M059J (cell line): ENCODE data around the gene TMEM59. TPM values are rescaled to one million over a fixed set of nuclear protein-coding genes. Genes with fewer than 3 reads are reported as not detected.
"Not testable (repeated sequence)": the region's sequence is repeated elsewhere in the genome, so short reads cannot be mapped to it uniquely, and the experiment has no call there.

ENCODE experiments used
- DNase-seq: peaks from one replicate; pipeline ENCODE4 v3.0.0-alpha.2; 2012; ENCODE audit warnings: low read depth
- total RNA-seq: library from RNA; depleted of rRNA; stranded (reverse); fragments of >200 nt; shearing (Covaris generic); gene quantifications from 2 replicates; pipeline ENCODE4 v1.2.3, GENCODE V29; 2014

Gene TMEM59
- total RNA-seq, 1 experiment from 2014 or later, result 619 TPM

- DNase-seq, result no peak
Observed at GRCh38 chr1:54013393-54014008, 39.5 kb downstream of the TMEM59 start.

DNA sequence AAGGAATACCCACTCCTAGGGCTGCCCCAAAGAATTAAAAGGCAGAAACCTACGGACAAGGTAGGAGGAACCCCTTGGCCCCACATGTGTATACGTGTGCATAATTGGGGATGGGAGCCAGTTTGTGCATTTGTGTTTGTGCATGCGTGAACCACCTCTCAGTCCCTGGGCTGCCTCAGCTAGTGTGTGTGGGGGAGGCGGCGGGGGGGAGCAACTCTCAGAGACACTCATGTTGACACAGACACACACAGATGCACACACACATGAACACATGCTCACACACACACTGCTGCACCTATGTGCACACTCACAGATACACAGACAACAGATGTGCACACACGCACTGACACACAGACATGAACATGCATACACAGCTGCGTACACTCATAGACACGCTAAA lies 40.1 kb downstream of the TMEM59 start:
- DNase-seq, result no peak

- no peak for DNase-seq
Observed at GRCh38 chr1:54012008-54012325, 41.0 kb downstream of the TMEM59 start.

DNA sequence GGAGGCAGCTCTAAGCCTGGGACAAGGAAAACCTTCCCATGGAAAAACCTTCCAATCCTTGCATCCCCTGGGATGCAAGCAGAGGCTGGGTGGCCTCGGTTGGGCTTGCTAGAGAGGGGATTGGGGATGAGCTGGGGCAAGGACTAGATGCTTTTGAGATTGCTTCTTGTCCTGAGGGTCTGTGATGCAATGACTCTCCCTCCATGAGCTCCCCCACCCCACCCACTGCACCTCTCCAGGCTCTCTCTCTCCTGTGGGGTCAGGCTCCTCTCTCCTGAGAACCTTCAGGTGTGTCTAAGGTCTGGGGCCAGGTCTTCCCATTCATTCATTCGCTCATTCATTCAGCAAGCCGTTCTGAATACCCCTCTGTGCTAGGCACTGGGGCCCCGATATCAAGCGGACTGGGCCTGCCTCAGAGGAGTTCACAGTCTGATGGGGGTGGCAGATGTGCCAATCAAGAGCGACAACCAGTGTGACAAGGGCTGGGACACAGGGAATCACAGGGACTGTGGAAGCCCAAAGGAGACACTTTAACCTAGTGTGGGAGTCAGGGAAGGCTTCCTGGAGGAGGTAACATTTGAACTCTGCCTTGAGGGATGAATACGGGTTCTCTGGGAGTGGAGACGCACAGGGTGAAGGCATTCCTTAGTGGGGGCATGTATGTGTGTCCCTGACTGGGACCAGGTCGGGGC lies 41.5 kb downstream of the TMEM59 start:
- DNase-seq, result no peak

DNA sequence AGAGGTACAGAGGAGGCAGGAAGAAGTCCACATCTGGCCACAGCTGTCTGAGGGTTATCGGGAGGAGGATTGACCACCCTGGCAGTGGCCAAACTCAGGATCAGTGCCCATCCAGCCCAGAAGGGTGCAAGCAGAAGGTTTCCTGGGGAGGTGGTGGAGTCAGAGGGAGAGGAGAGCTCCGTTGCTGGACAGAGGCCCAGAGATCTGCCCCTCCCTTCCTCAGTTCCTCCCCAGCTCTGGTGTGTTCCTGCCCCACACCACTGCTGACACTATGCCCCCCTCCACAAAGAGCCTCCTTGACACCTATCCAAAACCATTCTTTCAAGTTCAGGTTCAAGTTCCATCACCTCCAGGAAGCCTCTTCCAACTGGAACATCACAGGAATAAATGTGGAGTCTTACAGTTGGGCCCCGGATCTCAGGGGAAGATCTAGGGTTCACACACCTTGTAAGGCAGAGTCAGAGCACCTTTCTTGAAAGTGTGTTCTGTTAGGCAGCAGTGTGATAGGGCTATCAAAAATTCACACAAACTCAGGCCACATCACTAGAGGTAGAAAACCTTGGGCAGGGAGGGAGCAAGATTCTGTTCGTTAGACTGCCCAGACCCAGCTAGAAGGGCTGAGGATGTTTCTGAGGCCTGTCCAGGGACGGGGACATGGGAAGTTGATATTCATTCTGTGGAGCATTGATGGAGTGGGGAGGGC lies 42.4 kb downstream of the TMEM59 start:
- no peak for DNase-seq

- no peak for DNase-seq
Observed at GRCh38 chr1:54009406-54009805, 43.6 kb downstream of the TMEM59 start.

DNA sequence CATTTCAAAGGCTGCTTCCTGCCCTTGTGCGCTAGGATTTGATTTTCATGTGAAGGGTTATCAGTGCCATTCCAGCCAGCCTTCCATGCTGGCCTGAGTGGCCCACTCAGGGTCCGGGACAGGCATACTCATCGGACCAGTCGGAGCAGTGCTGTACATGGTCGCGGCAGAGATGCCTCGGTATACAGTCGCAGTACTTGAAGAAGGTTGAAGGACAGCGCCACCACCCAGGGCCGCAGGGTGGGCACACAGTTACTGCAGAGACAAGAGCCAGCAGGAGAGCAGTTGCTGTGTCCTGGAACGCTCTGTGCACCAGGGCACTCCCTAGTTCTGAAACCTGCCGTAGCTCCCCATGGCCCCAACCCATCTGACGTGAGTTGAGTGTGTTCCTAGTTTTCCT lies 44.1 kb downstream of the TMEM59 start:
- DNase-seq, result no peak

- DNase-seq, result no peak
Observed at GRCh38 chr1:54007613-54008012, 45.4 kb downstream of the TMEM59 start.

DNA sequence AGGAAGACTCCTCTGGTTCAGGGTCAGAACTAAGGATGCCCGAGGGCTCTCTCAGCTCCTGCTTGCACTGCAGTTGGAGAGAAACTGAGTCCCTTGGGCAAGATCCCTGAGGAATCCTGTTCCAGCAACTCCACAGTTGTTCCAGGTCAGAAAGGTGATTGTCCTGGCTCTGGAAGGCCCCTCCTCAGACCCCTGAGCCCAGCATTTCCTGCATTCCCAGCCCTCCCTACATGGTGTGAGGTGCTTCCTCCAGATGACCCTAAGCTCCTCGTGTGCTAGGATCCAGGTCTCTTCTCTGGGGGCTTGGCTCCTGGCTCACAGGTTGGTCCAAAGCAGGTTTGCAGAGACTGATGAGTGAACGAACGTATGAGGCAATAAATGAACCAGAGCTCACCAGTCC lies 46.5 kb downstream of the TMEM59 start:
- no peak for DNase-seq

GRCh38 chr1:54004481-54005049 lies 48.4 kb downstream of the TMEM59 start:
- DNase-seq, result no peak

DNA sequence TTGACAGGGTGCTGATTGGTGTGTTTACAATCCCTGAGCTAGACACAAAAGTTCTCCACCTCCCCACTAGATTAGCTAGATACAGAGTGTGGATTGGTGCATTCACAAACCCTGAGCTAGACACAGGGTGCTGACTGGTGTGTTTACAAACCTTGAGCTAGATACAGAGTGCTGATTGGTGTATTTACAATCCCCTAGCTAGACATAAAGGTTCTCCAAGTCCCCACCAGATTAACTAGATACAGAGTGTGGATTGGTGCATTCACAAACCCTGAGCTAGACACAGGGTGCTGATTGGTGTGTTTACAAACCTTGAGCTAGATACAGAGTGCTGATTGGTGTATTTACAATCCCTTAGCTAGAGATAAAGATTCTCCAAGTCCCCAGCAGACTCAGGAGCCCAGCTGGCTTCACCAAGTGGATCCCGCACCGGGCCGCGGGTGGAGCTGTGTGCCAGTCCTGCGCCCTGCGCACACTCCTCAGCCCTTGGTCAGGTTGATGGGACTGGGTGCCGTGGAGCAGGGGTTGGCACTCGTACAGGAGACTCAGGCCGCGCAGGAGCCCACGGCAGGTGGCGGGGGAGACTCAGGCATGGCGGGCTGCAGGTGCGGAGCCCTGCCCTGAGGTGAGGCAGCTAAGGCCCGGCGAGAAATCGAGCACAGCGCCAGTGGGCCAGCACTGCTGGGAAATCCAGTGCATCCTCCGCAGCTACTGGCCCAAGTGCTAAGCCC lies 49.1 kb downstream of the TMEM59 start:
- not testable (repeated sequence) for DNase-seq

DNA sequence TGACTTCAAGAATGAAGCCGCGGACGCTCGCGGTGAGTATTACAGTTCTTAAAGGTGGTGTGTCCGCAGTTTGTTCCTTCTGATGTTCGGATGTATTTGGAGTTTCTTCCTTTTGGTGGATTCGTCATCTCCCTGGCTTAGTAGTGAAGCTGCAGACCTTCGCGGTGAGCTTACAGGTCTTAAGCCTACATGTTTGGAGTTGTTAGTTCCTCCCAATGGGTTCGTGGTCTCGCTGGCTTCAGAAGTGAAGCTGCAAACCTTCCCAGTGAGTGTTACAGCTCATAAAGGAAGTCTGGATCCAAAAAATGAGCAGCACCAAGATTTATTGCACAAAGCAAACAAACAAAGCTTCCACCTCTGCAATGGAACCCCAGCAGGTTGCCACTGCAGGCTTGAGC lies 49.8 kb downstream of the TMEM59 start:
- no peak for DNase-seq

DNA sequence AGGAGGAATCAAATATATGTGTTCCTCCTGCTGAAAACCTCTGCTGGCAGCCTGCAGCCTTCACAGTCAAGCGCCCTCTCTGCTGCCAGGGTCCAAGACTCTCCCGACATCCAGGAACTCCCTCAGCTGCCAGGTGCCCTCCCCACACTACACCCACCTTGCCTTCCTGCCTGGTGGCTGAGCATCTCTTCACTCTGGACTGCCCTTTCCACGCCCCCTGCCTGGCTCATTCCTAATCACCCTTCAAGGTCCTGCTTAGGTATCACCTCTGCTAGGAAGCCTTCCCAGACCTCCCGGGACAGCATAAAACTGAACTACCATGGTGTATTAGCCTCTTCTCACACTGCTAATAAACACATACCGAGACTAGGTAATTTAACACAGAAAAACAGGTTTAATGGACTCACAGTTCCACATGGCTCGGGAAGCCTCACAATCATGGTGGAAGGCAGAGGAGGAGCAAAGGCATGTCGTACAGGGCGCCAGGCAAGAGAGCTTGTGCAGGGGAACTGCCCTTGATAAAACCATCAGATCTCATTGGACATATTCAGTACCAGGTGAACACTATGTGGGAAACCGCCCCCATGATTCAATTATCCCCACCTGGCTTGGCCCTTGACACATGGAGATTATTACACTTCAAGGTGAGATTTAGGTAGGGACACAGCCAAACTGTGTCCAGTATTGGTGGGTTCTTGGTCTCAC lies 50.3 kb downstream of the TMEM59 start:
- DNase-seq, result no peak

DNA sequence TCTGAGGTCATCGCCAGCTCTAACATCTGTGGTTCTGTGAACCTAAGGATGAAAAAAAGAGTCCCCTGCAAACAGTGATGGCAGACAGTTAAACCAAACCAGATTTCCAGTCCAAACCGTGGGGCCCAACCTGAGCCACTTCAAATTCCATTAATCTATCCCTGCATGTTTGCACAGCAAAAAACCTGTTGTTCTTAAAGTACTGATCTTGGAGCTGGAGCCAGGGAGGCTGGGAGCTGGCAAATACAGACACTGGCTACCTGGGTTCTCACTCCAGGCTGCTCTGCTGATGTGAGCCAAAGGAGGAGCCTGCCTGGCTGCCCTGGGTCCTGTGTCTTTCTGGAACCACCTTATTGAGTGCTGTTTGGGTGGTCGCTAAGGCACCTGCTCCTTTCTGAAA lies 51.4 kb downstream of the TMEM59 start:
- DNase-seq, result no peak

DNA sequence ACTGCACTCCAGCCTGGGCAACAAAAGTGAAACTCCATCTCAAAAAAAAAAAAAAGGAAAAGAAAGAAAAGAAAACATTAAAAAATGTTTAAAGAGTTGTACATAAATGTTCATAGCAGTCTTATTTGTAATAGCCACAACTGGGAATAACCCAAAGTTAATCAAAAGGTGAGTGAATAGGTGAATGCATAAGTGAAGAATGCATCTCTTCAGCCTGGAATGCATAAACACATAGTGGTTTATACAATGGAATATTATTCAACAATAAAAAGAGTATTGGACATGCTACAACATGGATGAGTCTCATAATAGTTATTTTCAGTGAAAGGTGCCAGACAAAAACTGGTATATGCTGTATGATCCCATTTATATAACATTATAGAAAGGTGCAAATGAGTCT lies 53.1 kb downstream of the TMEM59 start:
- DNase-seq, result no peak

DNA sequence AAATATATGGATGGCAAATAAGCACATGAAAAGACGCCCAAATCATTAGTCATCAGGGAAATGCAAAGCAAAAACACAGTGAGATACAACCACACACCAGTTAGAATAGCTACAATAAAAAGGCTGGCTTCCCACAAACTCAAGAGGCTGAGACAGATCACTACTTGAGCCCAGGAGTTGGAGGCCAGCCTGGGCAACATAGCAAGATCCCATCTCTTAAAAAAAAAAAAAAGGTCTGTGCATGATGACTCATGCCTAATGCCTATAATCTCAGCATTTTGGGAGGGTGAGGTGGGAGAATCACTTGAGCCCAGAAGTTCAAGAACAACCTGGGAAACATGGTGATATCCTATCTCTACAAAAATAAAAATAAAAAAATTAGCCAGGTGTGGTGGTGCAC lies 54.8 kb downstream of the TMEM59 start:
- no peak for DNase-seq

DNA sequence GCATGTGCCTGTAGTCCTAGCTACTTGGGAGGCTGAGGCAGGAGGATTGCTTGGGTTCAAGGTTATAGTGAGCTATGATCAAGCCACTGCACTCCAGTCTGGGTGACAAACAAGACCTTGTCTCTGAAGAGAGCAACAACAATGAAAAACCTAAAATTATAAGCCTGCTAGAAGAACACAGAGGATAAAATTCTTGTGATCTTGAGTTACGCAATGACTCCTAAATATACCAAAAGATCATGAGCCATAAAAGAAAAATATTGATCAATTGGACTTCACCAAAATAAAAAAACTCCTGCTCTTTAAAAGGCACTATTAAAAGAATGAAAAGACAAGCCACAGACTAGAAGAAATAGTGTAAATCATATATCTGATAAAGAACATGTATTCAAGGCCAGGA lies 57.3 kb downstream of the TMEM59 start:
- no peak for DNase-seq

DNA sequence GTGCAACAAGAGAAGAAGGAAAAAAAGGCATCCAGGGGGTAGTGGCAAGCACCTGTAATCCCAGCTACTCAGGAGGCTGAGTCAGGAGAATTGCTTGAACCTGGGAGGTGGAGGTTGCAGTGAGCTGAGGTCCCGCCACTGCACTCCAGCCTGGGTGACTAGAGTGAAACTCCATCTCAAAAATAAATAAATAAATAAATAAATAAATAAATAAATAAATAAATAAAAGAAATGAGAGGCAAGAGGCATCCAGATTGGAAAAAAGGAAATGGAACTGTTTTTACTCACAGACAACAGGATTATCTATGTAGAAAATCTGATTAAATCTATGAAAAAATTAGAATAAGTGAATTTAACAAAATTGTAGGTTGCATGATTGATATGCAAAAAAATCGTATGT lies 58.5 kb downstream of the TMEM59 start:
- not testable (repeated sequence) for DNase-seq

GRCh38 chr1:53992085-53992874 lies 60.7 kb downstream of the TMEM59 start:
- DNase-seq, result peak; percentile 35

DNA sequence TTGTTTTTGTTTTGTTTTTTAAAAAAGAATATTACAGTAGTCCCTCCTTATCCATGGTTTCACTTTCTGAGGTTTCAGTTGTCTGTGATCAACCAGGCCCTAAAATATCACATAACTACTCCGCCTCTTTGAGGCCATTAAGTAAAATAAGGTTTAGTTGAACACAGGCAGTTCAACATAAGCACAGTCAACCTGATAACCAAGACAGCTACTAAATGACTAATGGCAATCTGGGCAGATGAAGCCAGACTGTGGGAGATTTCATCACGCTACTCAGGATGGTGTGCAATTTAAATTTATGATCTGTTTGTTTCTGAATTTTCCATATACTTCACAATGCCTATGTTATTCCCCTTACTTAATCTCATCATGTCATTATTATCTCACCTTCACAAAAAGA lies 65.1 kb downstream of the TMEM59 start:
- DNase-seq, result no peak

- no peak for DNase-seq
Observed at GRCh38 chr1:53986458-53986857, 66.5 kb downstream of the TMEM59 start.
